HuH-7 (cell line): Measurements from ENCODE around the gene NFE2L2.
"Not testable (repeated sequence)": the region's sequence is repeated elsewhere in the genome, so short reads cannot be mapped to it uniquely, and the experiment has no call there.

Experiments used
- DNase-seq: peaks from one replicate; pipeline ENCODE4 v3.0.0; 2011; ENCODE audit warnings: low spot score

NFE2L2 gene

GRCh38 chr2:177234267-177234666, 30.3 kb downstream of the NFE2L2 start:
- no peak for DNase-seq

- DNase-seq: no peak
Measured at GRCh38 chr2:177232098-177232704, 32.3 kb downstream of the NFE2L2 start.

- no peak for DNase-seq
Measured at GRCh38 chr2:177231270-177231669, 33.3 kb downstream of the NFE2L2 start.

- no peak for DNase-seq
Measured at GRCh38 chr2:177229442-177230242, 34.9 kb downstream of the NFE2L2 start.

GRCh38 chr2:177225965-177226360, 38.6 kb downstream of the NFE2L2 start:
- DNase-seq: no peak

GRCh38 chr2:177223436-177223835, 41.1 kb downstream of the NFE2L2 start:
- DNase-seq: not testable (repeated sequence)

- no peak for DNase-seq
Measured at GRCh38 chr2:177221970-177222369, 42.6 kb downstream of the NFE2L2 start.

- DNase-seq: no peak
Measured at GRCh38 chr2:177221534-177221933, 43.0 kb downstream of the NFE2L2 start.

GRCh38 chr2:177219787-177220186, 44.7 kb downstream of the NFE2L2 start:
- not testable (repeated sequence) for DNase-seq

- DNase-seq: no peak
Measured at GRCh38 chr2:177217247-177217843, 47.2 kb downstream of the NFE2L2 start.

GRCh38 chr2:177212891-177213856, 51.4 kb downstream of the NFE2L2 start:
- peak; percentile 90 for DNase-seq

GRCh38 chr2:177212106-177212890, 52.2 kb downstream of the NFE2L2 start, which contains the start of gene HNRNPA3:
Gene HNRNPA3 (plus strand): TSS chr2:177212794. CDS start chr2:177212800, 6 bp downstream.
- DNase-seq: peak; percentile 94

GRCh38 chr2:177211576-177212105, 52.9 kb downstream of the NFE2L2 start:
- no peak for DNase-seq

GRCh38 chr2:177211169-177211568, 53.4 kb downstream of the NFE2L2 start:
- no peak for DNase-seq

GRCh38 chr2:177207101-177207500, 57.4 kb downstream of the NFE2L2 start:
- DNase-seq: no peak

GRCh38 chr2:177204417-177204816, 60.1 kb downstream of the NFE2L2 start:
- no peak for DNase-seq

- no peak for DNase-seq
Measured at GRCh38 chr2:177201919-177202346, 62.6 kb downstream of the NFE2L2 start.

GRCh38 chr2:177200419-177200818, 64.1 kb downstream of the NFE2L2 start:
- not testable (repeated sequence) for DNase-seq

GRCh38 chr2:177195194-177195593, 69.3 kb downstream of the NFE2L2 start:
- no peak for DNase-seq

- DNase-seq: no peak
Measured at GRCh38 chr2:177193240-177193639, 71.3 kb downstream of the NFE2L2 start.

GRCh38 chr2:177192788-177193187, 71.7 kb downstream of the NFE2L2 start:
- DNase-seq: no peak
